Stimulated activated CD4-positive, alpha-beta T cell treated with anti-CD3 and anti-CD28 coated beads, Interleukin-12 subunit alpha, Interleukin-12 subunit beta, amount 100 ng/mL, for 24 hours (primary cell): Measurements from ENCODE around the gene MBTPS1.
"Not testable (repeated sequence)": the region's sequence is repeated elsewhere in the genome, so short reads cannot be mapped to it uniquely, and the experiment has no call there.

Experiments used
- DNase-seq, 2 experiments: peaks; one replicate each; pipeline ENCODE4 v3.0.0-alpha.2; 2020; ENCODE audit warnings: low read depth in 2 of 2

Gene MBTPS1

DNA sequence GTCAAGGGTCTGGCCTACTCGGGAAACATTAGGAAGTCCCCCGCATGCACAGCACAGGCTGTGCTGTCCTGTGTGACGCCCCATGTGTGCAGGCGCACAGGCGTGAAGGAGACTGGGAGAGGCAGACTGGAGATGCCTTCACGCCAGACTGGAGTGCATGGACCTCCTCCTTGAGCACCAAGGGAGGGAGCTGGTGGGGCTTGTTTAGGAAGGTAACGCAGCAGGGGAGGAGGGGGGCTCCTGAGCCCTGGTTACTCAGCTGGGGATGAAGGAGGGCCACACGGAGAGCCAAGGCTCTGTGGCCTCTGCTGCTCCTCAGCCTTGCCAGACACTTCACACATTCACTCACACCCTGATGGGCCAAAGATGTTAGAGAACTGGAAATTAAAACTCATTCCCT is 20.5 kb upstream of the MBTPS1 start:
- DNase-seq = no peak

DNA sequence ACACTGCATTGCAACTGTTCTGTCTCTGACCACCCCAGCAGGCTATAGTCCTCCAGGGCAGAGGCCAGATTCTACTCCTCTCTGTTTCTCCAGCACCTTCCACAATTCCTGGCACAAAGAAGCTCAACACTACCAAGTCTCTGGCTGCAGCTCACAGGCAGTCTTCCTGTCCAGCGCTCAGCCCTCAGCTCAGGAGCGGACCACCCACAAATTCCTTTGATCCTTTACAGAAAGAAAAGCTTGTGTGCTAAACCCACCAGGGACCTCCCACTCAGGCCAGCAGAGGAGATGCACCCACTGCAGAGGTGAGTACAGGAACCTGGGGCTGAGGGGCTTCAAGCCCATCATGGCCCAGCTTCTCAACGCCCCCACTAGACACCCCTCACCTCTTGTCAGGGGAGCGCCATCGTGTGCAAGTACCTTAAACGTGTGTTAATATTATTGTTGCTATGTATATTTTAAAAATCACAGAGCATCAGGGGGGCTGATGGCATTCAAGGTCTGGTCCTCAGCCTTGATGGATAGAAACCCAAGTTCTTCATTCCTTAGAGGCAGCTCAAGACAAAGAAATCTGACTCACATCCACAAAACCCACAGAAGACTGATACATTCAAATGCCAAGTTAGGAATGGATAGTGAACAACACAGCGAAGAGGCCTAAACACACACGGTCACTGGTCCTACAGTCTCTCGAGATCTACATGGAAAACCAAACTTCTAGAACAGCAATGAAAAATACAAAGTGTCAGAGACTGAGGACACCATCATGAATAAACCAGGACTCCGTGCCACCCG is 19.8 kb upstream of the MBTPS1 start:
- DNase-seq = no peak

DNA sequence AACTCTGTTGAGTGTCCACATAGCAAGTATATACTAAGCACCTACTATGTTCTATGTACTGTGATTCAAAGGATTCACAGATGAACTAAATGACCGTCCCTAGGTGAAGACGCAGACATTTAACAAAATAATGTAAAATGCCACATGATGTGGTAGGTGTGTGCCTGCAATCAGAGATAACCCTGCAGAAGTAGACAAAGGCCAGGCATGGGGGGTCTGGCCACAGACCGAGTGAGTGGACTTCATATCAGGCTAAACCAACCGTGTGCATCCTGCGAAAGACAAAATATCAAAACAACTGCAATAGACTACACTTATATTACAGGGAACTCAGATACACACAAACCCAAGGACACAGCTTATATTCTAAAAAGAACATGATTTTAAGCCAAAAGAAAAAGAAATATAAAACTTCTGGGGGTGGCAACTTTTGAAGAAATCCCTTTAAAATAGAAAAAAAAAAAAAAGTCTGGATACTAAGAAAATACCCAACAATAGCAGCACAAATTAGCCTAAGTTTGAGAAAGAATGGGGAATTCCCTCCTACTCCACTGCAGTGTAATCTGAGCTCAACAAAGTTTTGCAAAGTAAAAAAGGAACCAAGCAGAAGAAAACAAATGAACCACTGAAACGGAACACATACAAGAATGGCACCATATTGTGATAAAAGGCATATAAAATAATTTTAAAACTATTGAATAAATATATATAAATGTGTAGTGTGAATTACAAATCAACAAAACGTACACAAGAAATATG is 16.0 kb upstream of the MBTPS1 start:
- no peak for DNase-seq

DNA sequence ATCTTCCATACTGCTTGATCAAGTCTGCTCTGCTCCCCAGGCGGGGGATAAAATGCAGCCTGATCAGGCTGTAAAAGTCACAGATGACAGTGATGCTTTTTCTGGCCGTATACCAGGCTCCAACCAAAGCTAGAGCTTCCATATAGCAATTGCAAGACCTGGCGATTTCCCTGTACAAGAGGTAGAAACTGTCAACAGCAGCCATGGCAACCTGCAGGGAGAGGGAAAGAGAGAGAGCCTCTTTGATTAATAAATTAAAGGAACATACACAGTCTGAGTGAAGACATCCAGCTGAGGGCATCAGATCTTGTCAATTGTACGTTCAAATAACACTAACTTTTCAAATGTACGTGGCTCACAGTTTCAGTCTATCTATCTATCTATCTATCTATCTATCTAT is 14.4 kb upstream of the MBTPS1 start:
- DNase-seq = no peak

DNA sequence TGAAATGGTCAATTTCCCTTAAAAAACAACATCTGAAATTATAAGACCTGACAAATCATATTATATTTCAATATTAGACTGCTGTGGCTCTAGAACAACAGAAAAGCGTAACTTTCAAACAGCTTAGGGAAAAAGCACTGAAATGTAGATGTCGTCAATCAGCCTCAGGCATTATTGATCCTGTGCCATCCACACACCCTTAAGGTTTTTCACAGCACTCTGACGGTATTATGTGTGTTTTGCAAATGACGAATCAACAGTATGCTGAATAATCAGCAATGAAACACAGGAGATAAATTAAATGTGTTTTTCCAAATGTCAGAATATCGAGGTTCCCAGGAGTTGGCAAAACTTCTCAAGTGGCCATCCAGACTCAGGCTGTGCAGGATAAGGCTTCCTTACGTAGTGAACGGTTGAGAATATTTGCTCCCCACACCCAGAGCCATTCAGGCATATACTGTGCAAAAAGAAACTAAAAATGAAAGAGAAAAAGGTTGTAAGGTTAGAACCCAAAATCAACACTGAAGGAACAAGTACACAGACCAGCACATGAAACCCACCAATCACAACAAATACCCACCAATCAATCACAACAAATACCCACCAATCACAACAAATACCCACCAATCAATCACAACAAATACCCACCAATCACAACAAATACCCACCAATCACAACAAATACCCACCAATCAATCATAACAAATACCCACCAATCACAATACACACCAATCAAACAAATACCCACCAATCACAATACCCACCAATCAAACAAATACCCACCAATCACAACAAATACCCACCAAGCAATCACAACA is 7.7 kb upstream of the MBTPS1 start:
- DNase-seq = no peak

DNA sequence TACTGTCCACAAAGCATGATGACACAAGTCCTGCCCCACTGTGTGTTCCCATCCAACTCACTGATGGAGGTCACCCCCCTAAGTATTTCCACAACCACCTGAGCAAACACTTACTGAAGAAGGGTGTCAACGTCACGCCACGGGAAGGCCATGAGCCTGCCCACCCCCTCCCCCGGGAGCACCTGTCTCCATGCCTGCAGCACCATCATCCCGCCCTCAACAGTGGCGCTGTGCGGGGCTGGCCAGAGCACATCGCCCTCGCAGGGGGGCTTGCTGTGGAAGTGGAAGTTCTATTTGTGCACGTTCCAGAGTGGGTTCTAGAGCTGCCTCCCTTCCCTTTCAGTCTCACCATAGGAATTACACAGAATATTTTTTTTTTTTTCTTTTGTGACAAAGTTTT is 4.3 kb upstream of the MBTPS1 start:
- DNase-seq = no peak

DNA sequence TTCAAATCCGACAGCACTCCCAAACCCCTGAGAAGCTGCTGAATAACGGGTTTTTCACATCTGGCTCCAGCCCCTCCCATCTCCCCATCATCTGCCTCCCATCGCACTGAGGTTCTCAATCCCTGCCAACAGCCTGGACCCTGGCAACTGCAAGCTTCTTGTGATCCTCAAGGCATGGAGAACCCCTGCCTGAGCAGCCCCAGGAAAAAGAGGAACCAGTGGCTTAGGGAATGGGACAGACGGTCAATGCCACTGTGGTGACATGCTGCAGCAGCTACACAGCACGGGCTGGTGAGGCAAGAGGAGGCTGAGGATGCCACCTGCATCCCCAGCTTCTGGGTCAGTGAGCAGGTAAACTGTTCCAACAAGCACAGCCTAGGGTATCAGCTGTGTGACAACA is 3.3 kb upstream of the MBTPS1 start:
- DNase-seq = no peak

DNA sequence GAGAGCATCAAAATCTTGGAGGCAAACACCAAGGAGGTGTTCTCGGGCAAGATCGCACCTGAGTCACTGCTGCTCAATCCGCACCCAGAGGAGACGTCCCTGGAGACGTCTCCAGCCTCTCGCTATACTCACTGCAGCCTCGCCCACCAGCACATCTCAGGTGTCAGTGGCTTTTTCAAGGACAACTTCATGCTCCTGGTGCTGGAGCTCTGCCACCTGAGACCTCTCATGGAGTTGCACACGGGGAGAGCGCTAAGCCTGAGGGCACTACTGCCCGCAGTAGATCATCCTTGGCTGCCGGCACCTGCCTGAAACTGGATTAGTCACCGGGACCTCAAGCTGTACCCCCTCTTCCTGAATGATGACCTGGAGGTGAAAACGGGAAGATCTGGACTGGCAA is 2.6 kb upstream of the MBTPS1 start:
- DNase-seq = no peak

DNA sequence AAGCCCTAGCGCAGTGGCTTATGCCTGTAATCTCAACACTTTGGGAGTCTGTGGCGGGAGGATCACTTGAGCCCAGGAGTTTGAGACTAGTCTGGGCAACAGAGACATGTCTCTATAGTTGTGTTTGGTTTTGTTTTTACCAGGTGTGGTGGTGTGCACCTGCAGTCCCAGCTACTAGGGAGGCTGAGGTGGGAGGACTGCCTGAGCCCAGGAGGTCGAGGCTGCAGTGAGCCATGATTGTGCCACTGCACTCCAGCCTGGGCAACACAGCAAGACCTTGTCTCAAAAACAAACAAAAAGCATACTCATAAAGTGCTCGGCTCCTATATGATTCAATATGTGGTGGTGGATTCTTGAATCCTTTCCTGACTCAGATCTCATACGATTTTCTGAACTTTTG is 1.6 kb upstream of the MBTPS1 start:
- DNase-seq = not testable (repeated sequence)

DNA sequence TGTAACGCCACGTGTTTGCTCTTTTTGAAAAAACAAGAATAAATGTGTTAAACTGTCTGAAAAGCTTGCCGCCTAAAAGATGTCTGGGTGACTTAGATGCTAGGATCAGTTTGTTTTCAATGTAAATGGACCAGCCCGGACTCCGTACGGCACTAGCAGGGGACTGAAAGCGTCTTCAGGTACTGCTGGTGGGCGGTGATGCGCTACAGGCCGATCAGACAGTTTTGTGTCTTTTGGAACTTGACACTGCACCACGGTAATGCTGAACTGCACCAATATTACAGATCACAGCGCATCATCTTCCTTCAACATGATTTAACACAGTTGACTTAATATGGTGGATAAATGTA is 727 bp upstream of the MBTPS1 start:
- DNase-seq = peak; percentile 9 to 26

DNA sequence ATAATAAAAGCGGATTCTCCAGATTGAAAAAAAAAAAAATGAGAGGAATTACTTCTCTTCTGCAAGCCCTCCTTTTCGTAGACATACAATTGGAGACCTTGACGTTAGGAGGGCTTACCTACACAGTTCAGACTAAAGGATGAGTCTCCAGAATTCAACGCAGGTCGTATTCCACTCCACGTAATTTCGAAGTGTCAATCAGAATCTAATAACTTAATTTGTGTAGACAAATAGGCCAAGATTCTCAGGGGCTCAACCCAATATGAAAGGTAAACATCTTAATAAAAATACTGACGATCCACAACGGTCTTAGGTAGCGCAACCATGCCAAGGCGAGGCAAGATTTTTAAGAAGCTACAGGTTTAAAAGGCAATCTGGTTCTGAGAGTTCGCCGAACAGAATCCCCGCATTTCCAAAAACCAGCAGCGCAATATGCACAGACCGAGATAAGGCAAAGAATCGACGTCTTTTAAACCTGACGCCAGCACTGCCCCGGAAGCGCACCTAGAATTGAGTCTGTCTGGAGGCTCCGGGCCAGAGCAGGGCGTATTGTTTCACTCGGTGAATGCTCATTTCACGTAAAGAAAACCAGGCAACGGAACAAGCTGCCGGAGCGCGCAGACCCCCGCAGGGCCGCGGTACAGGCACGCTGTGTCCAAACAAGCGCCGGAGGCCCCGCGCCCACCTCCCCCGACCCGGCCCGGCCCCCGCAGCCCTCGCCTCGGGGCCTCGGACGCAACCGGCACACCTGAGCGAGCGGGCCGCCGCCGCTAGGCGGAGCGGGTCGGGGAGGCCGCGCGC is 623 bp downstream of the MBTPS1 start:
- DNase-seq = peak; percentile 24 to 35

DNA sequence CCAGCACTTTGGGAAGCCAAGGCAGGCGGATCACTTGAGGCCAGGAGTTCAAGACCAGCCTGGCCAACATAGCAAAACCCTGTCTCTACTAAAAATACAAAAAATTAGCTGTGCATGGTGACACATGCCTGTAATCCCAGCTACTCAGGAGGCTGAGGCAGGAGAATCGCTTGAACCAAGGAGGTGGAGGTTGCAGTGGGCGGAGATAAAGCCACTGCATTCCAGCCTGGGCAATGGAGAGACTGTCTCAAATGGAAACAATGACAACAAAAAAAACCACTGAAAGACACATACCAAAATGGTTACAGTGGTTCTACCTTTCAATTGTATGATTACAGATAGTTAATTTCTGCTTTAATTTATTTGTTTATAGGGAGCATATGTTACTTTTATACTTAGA is 4.8 kb downstream of the MBTPS1 start:
- peak; percentile 8 to 28 for DNase-seq

DNA sequence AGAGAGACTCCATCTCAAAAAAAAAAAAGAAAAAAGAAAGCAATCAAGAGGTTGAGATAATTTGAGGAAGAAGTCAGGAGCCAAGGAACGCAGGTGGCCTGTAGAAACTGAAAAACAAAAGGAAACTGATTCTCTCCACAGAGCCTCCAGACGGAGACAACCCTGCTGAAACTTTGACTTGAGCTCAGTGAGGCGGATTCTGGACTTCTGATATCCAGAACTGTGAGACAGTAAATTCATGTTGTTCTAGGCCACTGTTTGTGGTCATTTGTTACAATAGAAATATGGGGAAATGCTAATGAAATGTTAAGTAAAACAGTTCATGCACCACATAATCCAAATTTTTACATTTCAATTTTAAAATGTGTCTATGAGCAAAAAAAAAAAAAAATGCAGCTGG is 5.2 kb downstream of the MBTPS1 start:
- no peak for DNase-seq

DNA sequence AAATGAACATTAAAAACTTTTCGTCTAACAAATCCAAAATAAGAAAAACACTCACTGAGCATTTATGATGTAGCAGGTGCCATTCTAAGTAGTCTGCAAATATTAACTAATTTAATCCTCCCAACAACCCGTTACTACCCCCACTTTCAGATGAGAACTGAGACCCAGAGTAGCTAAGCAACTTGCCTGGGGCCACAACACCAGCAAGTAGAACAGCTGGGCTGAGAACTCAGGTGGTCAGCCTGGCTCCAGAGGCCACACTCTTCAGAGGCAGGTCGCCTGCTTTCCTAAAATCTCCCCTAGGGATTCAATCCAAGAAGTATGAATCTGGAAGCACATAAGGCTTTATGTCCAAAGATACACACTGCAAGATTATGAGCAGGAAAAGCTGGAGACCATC is 6.2 kb downstream of the MBTPS1 start:
- DNase-seq = no peak

DNA sequence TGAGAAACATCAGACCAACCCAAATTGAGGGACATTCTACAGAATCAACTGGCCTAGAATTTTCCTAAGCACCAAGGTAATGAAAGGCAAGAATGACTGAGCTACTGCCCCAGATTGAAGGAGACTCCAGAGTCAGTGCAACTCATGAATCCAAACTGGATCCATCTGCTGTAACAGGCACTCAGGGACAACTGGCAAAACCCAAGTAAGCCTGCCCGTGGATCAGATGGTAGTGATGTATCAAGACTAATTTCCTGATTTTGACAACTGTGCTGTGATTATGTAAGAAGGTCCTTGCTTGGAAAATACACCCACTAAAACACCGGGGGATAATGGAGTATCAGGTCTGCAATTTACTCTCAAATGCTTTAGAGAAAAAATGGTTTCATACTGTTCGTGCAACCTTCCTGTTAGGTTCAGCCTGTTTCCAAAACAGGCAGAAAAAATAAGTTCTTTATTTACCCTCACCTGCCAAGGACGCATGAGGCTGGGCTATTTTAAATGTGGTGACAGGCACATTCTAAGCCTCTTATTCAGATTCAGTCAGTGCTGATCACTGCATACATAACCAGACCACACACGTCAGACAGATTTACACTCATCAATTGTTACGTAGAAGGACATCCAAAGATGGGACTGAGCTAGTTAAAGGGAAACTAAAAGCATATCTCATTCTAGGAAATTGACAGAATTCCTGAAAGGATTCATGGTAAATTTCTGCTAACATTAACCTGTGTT is 7.0 kb downstream of the MBTPS1 start:
- DNase-seq = no peak

DNA sequence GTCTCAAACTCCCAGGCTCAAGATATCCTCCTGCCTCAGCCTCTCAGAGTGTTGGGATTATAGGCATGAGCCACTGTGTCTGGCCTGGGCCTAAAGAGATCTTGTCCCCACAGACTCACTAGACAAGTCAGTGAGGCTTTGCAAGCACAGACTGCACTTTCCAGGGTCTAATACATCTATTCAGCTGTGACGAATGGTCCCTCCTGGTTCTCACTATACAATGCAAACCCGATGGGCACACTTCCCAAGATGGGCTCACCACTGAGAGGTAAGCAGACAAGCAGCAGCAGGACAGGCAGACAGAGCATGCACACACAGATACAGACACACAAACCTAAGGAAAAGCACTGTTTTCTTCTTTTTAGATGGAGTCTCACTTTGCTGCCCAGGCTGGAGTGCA is 8.8 kb downstream of the MBTPS1 start:
- no peak for DNase-seq

DNA sequence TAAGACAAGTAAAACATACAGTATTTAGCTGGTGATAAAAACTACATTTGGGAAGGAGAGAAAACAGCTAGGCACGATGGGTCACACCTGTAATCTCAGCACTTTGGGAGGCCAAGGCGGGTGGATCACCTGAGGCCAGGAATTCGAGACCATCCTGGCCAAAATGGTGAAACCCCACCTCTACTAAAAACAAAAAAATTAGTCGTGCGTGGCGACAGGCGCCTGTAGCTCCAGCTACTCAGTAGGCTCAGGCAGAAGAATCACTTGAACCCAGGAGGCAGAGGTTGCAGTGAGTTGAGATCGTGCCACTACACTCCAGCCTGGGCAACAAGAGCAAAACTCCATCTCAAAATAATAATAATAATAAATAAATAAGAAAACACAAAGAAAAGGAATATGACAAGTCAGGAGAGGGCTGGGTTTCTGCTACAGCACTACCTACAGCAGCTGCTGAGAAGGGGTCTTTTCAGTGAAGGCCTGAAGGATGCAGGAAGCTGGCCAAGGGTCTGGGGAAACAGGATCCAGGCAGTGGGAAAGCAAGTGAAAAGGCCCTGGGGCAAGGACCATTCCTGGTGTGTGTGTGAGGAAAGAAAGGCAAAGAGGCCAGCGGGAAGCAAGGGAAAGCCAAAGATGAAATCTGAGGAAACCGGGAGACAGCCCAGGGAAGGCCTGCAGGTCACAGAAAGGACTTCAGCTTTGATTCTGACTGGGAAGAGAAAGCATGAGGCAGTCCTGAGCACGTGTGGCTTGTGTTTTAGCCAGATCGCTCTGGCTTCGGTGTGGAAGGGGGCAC is 10.6 kb downstream of the MBTPS1 start:
- DNase-seq = no peak

DNA sequence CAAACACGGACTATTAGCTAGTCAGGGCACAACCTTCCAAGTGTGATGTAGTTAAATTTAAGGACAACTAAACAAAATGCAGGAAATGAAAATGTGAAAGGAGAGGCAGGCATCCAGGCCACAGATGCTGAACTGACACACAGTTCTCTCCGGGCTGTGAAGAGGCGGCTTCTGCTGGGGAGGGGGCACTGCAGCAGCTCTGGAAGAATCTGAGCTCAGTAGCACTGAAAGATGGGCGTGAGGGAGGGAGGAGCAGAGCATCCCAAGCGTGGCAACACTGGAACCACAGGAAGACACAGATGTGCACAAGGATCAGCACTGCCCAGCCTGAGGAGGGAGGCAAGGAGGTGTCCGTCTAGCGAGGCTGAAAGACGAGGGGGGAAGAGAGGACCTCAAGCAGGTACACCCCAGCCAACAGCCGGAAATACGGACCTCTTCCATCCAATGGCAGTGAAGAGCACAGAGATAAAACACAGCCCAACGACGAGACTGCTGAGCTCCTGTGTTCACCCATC is 11.4 kb downstream of the MBTPS1 start:
- DNase-seq = no peak

DNA sequence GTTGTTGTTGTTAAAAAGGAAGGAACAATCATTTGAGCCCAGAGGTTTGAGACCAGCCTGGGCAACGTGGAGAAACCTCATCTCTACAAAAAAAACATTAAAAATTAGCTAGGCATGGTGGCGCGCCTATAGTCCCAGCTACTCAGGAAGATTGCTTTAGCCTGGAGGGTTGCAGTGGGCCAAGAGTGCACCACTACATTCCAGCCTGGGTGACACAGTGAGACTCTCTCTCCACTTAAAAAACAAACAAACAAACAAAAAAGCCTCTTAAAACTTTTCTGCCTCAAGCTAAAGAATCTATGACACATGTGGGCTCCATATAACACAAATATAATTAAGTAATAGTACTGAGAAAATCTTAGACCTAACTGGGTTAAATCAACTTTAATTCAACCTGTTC is 12.5 kb downstream of the MBTPS1 start:
- DNase-seq = no peak

DNA sequence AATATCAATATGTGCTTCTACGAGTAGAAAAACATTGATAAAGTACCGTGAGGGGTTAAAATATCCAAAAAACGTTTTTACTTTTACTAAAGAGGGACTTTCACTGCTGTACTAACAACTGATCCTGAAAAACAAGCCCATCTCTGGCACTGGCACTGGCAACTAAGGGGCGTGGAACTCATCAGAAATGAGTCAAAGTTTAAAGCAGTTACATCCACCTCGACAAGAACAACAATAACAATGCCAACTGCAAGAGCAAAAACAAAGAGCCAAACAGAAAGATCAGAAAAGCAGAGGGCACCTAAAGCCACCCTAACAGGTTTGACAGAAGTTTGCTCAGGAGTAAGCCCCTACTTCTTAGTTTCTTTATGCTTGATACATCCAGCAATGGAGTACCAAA is 13.1 kb downstream of the MBTPS1 start:
- no peak for DNase-seq
